HepG2 (cell line): ENCODE results near the gene TRAPPC3. TPM values are rescaled to one million over a fixed set of nuclear protein-coding genes. Genes with fewer than 3 reads are reported as not detected.

Source experiments
- ARNT ChIP-seq: fragments of 450-650 bp; IDR thresholded peaks from 2 replicates; pipeline ENCODE4 v1.6.1; 2017
- GABPB1 ChIP-seq: IDR thresholded peaks from 2 replicates; pipeline ENCODE4 v1.6.1; 2016; ENCODE audit warnings: mild to moderate bottlenecking, missing genetic modification reagents, moderate library complexity, missing compliant biosample characterization
- TBP ChIP-seq: sonication (generic); formaldehyde crosslinking; IDR thresholded peaks from 2 replicates; pipeline ENCODE4 v1.5.0; 2020; ENCODE audit warnings: missing genetic modification reagents
- TGIF2 ChIP-seq: IDR thresholded peaks from 2 replicates; pipeline ENCODE4 v1.6.1; 2016; ENCODE audit warnings: control low read depth, missing compliant biosample characterization
- ZFP36L1 ChIP-seq: sonication (generic); formaldehyde crosslinking; IDR thresholded peaks from 2 replicates; pipeline ENCODE4 v1.8.0; 2022; ENCODE audit warnings: mild to moderate bottlenecking, missing genetic modification reagents, moderate library complexity
- ZNF501 ChIP-seq: sonication (generic); formaldehyde crosslinking; IDR thresholded peaks from 2 replicates; pipeline ENCODE4 v1.5.1; 2020; ENCODE audit warnings: mild to moderate bottlenecking, moderate library complexity, missing genetic modification reagents
- polyA plus RNA-seq, 8 experiments: library from polyadenylated mRNA; depleted of rRNA in 3 of 8; stranded (reverse) in 7 of 8; unstranded in 1 of 8; fragments of >200 nt; fragmentation: Illumina TruSeq in 4 of 8; extraction: Trizol in 4 of 8; gene quantifications; 2 replicates each; pipeline versions ENCODE4 v1.2.1 to v1.2.3, GENCODE V29; 2011 to 2016; ENCODE audit warnings: low read depth in 4 of 8, missing spikeins in 1 of 8, mixed read lengths in 1 of 8; ENCODE audit not compliant: insufficient read depth in 1 of 8
- total RNA-seq, 5 experiments: library from RNA; depleted of rRNA; stranded (reverse); fragments of >200 nt; fragmentation: Illumina TruSeq; extraction: Trizol; gene quantifications; 2 replicates each; pipeline ENCODE4 v1.2.3, GENCODE V29; 2016; ENCODE audit warnings: low read depth in 1 of 5
- TF ChIP-seq, protein P1 (sequence below): sonication (generic); formaldehyde crosslinking; IDR thresholded peaks from 2 replicates; pipeline ENCODE4 v1.5.0; 2020; ENCODE audit warnings: mild to moderate bottlenecking, missing genetic modification reagents, borderline replicate concordance
- TF ChIP-seq, protein P2 (sequence below): sonication (generic); formaldehyde crosslinking; IDR thresholded peaks from 2 replicates; pipeline ENCODE4 v1.4.0; 2020; ENCODE audit warnings: mild to moderate bottlenecking, missing genetic modification reagents
- TF ChIP-seq, protein P3 (sequence below): sonication (generic); formaldehyde crosslinking; IDR thresholded peaks from 2 replicates; pipeline ENCODE4 v1.5.0; 2020; ENCODE audit warnings: missing genetic modification reagents, mild to moderate bottlenecking, borderline replicate concordance
- TF ChIP-seq, protein P4 (sequence below): sonication (generic); formaldehyde crosslinking; IDR thresholded peaks from 2 replicates; pipeline ENCODE4 v1.4.0; 2020; ENCODE audit warnings: missing genetic modification reagents, low read depth, mild to moderate bottlenecking, borderline replicate concordance
- TF ChIP-seq, protein P5 (sequence below): sonication (generic); formaldehyde crosslinking; IDR thresholded peaks from 2 replicates; pipeline ENCODE4 v1.9.0; 2021; ENCODE audit warnings: missing genetic modification reagents, mild to moderate bottlenecking, borderline replicate concordance
- TF ChIP-seq, protein P6 (sequence below): sonication (generic); formaldehyde crosslinking; IDR thresholded peaks from 2 replicates; pipeline ENCODE4 v1.9.0; 2021; ENCODE audit warnings: mild to moderate bottlenecking, missing genetic modification reagents

TRAPPC3 gene
- total and polyA plus RNA-seq, 2 of the 13 experiments (the other 11 are each of a cell fraction or from before 2014, with no cell fraction given): 53.7 to 62.4 TPM

DNA sequence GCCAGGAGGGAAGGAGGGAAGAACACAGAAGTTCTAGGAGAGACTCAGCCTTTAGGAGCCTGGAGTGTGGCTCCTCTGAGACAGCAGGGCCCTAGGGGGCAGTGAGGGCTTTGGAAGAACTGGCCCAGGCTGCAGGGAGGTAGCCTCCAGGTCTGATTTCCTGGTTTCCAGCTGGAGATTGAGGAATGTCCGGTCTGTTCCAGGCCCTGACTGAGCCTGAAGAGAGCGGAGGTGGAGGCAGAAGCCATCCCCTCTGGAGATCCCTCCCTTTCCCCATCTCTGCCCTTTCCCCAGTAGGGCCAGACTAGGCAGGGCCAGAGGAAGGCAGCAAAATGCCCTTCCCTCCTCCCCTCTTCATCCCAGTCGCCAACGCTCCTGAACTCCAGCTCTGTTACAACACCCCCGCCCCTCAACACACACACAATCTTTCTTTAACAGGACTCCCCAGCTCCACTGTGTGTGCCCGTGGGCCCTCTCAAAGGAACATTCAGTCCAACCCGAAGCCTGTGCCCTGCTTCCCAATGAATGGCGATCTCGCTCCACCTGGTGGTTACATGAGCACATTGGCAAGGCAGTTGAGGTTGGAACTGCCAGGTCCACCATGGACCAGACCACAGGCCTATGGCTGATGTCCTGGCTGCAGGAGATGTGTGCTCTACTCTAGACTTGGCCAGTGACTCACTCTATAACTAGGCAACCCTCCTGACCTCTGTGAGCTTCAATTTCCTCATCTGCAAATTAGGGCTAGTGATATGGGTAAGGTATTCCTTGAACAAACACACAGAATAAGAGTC lies 38.7 kb upstream of the TRAPPC3 start (continued):
- TF ChIP-seq, protein P1, sequence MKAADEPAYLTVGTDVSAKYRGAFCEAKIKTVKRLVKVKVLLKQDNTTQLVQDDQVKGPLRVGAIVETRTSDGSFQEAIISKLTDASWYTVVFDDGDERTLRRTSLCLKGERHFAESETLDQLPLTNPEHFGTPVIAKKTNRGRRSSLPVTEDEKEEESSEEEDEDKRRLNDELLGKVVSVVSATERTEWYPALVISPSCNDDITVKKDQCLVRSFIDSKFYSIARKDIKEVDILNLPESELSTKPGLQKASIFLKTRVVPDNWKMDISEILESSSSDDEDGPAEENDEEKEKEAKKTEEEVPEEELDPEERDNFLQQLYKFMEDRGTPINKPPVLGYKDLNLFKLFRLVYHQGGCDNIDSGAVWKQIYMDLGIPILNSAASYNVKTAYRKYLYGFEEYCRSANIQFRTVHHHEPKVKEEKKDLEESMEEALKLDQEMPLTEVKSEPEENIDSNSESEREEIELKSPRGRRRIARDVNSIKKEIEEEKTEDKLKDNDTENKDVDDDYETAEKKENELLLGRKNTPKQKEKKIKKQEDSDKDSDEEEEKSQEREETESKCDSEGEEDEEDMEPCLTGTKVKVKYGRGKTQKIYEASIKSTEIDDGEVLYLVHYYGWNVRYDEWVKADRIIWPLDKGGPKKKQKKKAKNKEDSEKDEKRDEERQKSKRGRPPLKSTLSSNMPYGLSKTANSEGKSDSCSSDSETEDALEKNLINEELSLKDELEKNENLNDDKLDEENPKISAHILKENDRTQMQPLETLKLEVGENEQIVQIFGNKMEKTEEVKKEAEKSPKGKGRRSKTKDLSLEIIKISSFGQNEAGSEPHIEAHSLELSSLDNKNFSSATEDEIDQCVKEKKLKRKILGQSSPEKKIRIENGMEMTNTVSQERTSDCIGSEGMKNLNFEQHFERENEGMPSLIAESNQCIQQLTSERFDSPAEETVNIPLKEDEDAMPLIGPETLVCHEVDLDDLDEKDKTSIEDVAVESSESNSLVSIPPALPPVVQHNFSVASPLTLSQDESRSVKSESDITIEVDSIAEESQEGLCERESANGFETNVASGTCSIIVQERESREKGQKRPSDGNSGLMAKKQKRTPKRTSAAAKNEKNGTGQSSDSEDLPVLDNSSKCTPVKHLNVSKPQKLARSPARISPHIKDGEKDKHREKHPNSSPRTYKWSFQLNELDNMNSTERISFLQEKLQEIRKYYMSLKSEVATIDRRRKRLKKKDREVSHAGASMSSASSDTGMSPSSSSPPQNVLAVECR: no peak; the same call in 1 of the 2 replicates
- TF ChIP-seq, protein P2, sequence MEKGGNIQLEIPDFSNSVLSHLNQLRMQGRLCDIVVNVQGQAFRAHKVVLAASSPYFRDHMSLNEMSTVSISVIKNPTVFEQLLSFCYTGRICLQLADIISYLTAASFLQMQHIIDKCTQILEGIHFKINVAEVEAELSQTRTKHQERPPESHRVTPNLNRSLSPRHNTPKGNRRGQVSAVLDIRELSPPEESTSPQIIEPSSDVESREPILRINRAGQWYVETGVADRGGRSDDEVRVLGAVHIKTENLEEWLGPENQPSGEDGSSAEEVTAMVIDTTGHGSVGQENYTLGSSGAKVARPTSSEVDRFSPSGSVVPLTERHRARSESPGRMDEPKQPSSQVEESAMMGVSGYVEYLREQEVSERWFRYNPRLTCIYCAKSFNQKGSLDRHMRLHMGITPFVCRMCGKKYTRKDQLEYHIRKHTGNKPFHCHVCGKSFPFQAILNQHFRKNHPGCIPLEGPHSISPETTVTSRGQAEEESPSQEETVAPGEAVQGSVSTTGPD (CRISPR knock-in tag): no peak
- TF ChIP-seq ZFP36L1 (CRISPR knock-in tag) (no peak), ARNT (no peak), ZNF501 (CRISPR knock-in tag) (no peak), GABPB1 (CRISPR knock-in tag) (0 out of 2 replicates have a peak, but pooled peaks have one; percentile 17), TBP (CRISPR knock-in tag) (no peak), TGIF2 (CRISPR knock-in tag) (no peak)
- TF ChIP-seq, protein P3, sequence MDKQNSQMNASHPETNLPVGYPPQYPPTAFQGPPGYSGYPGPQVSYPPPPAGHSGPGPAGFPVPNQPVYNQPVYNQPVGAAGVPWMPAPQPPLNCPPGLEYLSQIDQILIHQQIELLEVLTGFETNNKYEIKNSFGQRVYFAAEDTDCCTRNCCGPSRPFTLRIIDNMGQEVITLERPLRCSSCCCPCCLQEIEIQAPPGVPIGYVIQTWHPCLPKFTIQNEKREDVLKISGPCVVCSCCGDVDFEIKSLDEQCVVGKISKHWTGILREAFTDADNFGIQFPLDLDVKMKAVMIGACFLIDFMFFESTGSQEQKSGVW (CRISPR knock-in tag): no peak
- TF ChIP-seq, protein P4, sequence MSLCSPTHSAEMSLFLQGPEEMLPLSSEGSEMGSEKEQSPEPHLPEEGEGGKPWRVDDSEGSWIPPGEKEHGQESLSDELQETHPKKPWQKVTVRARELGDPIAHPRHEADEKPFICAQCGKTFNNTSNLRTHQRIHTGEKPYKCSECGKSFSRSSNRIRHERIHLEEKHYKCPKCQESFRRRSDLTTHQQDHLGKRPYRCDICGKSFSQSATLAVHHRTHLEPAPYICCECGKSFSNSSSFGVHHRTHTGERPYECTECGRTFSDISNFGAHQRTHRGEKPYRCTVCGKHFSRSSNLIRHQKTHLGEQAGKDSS (CRISPR knock-in tag): no peak; the same call in 1 of the 2 replicates
- TF ChIP-seq, protein P5, sequence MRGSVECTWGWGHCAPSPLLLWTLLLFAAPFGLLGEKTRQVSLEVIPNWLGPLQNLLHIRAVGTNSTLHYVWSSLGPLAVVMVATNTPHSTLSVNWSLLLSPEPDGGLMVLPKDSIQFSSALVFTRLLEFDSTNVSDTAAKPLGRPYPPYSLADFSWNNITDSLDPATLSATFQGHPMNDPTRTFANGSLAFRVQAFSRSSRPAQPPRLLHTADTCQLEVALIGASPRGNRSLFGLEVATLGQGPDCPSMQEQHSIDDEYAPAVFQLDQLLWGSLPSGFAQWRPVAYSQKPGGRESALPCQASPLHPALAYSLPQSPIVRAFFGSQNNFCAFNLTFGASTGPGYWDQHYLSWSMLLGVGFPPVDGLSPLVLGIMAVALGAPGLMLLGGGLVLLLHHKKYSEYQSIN (CRISPR knock-in tag): no peak
- TF ChIP-seq, protein P6, sequence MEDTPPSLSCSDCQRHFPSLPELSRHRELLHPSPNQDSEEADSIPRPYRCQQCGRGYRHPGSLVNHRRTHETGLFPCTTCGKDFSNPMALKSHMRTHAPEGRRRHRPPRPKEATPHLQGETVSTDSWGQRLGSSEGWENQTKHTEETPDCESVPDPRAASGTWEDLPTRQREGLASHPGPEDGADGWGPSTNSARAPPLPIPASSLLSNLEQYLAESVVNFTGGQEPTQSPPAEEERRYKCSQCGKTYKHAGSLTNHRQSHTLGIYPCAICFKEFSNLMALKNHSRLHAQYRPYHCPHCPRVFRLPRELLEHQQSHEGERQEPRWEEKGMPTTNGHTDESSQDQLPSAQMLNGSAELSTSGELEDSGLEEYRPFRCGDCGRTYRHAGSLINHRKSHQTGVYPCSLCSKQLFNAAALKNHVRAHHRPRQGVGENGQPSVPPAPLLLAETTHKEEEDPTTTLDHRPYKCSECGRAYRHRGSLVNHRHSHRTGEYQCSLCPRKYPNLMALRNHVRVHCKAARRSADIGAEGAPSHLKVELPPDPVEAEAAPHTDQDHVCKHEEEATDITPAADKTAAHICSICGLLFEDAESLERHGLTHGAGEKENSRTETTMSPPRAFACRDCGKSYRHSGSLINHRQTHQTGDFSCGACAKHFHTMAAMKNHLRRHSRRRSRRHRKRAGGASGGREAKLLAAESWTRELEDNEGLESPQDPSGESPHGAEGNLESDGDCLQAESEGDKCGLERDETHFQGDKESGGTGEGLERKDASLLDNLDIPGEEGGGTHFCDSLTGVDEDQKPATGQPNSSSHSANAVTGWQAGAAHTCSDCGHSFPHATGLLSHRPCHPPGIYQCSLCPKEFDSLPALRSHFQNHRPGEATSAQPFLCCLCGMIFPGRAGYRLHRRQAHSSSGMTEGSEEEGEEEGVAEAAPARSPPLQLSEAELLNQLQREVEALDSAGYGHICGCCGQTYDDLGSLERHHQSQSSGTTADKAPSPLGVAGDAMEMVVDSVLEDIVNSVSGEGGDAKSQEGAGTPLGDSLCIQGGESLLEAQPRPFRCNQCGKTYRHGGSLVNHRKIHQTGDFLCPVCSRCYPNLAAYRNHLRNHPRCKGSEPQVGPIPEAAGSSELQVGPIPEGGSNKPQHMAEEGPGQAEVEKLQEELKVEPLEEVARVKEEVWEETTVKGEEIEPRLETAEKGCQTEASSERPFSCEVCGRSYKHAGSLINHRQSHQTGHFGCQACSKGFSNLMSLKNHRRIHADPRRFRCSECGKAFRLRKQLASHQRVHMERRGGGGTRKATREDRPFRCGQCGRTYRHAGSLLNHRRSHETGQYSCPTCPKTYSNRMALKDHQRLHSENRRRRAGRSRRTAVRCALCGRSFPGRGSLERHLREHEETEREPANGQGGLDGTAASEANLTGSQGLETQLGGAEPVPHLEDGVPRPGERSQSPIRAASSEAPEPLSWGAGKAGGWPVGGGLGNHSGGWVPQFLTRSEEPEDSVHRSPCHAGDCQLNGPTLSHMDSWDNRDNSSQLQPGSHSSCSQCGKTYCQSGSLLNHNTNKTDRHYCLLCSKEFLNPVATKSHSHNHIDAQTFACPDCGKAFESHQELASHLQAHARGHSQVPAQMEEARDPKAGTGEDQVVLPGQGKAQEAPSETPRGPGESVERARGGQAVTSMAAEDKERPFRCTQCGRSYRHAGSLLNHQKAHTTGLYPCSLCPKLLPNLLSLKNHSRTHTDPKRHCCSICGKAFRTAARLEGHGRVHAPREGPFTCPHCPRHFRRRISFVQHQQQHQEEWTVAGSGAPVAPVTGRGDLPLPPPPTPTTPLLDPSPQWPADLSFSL (CRISPR knock-in tag): no peak
